EL (cell line): Measurements from ENCODE around the gene OSBPL10.

Source experiments
- DNase-seq: peaks from one replicate; pipeline ENCODE4 v3.0.0-alpha.2; 2016

The OSBPL10 gene

DNA sequence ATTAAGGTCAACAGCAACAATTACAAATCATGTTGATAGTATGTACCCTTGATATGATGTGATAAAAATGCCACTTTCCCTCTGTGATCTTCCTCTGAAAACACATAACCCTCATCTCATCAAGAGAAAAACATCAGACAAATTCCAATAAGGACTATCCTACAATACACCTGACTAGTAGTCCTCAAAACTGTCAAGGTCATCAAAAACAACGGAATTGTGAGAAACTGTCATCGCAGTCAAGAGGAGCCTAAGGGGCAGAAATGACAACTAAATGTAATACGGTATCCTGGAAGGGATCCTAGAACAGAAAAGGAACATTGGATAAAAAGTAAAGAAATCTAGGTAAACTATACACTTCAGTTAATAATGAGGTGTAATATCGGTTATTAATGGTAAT, 59.2 kb downstream of the OSBPL10 start:
- DNase-seq = no peak

DNA sequence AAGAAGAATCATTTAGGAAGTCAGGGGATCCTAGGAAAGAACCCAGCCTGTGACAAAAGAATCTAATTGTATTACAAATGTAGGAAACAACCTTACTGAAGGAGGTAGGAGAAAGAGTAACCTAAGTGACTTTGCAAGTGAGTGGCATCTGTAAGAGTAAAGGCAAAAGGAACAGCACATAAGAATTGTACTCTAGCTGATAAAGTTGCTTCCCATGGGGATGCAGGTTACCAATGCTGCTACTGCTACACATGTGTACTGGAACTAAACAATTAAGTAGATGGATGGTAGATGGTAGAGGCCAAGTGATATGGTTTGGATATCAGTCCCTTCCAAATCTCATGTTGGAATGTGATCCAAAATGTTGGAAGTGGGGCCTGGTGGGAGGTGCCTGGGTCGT, 60.8 kb downstream of the OSBPL10 start:
- no peak for DNase-seq

DNA sequence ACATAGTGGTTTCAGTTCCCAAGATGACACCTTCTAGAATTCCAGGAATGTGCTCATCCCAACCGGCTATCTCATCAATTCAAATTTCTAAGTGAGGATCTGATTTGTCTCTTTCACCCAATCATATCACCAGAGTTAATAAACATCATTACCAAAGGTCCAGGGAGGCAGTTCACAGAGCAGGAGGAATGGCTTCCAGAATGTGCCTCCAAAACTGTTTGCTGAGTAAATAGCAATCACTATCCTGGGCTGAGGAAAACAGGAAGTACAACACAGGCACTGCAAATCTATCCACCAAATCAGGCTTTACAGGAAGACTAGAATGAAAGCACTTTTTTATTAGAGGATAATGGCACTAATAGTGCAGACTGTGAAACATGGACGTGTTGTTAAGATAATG, 61.5 kb downstream of the OSBPL10 start:
- DNase-seq = peak; percentile 7

DNA sequence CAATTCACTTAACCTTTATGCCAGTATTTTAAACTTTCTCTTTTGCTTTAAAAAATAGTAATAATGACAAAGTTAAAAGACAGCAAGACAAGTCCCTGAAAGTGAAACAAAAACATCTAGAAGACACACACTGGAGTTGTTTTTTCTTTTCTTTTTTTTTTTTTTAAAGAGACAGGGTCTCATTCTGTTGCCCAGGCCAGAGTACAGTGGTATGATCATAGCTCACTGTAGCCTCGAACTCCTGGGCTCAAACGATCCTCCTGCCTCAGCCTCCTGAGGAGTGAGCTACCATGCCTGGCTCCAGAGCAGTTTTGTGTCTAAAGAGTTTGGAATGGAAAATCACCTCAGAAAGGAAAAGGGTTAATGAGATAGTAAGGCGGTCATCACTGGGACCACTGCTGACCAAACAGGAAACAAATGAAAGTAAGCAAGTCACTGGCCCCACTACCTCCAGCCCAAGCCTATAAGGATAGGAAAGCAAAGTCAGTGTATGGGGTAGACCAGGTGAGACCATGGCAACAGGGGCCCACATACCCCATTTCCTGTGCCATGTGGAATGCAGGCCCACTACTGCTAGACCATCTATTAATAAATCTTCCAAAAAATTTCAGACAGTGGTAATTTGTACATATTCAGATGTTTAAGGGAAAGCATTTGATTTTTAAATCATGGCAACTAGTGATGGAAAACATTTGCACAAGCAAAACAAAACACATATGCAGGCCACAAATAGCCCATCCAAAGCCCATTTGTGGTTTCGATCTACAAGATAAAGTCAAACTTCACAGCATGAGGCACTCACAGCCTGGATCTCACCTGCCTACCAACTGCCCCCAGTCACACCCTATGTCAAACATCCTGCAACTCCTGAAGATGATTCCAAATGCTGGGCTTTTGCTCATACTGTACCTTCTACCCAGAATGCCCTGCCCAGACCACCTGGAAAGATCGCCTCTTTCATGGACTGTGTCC, 62.6 kb downstream of the OSBPL10 start:
- peak; percentile 4 for DNase-seq

DNA sequence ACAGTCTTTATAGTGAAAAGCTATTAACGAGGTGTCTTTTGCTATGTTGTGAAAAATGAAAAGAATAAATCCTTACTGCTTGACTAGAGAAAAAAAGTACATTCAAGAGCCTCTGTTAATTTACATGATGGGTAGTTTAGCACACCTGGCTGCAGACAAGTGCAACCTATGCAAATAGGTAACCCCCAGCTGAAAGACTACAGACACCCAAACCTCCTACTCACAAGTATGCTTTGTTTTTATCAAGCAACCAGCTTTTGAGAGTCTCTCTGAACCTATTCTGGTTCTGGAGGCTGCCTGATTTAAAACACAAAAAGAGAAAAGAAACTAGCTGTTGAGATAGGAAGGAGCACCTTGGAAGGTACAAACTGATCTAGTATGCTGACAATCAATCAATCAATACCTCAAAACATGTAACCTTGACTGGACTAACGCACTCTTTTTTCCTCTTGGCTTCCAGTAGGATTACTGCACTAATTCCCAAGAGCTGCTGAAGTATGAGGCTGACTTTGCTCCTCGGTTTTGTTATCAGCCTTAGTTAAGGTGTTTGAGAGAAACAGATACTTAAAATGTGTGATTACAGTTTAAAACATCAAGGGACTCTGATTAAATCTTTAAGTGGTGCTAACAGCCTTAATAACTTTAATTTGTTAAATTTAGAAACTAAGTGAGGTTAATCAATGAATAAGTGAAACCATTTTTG, 63.6 kb downstream of the OSBPL10 start:
- no peak for DNase-seq

DNA sequence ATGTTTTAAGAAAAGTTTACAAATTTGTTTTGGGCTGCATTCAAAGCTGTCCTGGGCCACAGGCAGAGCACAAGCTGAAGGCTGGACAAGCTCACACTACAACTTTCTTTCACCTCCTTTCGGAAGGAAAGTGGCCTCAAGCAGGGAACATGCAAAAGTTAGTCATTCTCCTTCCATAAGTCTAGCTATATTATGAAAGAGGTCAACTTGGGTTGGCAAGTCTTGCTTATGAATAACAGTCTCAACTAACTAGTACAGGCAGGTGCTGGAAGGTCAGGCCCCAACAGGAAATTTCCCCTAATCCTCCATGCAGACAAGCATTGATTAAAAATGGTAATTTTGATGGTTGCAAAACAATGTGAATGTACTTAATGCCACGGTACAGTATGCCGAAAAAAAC, 69.4 kb downstream of the OSBPL10 start:
- DNase-seq = no peak

DNA sequence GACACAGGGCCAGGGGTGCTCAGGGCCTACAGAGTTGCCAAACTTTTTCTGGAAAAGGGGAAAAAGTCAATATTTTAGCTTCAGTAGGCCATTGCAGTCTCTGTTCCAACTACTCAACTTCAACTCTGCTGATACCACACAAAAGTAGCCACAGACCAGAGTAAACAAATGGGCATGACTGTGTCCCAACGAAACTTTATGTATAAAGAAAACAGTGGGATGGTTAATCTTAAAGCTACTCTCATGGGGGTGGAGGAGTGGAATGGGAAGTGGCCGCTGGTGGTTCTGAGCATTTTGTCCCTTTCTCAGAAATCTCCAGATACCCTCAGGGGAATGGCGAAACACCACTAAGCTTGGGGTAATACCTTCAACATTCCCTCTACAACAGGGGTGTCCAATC, 69.9 kb downstream of the OSBPL10 start:
- no peak for DNase-seq

DNA sequence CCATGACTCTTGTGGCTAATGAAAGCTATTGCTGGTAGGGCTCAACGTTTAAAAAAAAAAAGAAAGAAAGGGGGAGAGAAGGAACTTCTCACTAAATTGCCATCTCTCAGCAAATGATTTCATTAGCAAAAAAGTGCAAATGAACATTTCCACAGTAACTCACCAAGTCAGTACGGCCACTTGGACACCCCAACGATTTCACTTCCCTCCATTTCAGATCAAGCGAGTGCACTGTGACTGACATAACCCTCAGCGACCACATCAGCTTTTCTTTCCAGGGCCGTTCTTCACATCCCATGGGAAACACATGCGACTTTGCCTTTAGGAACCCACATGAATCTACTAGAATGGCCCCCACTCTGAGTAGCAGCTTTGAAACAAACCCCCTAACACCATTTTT, 71.6 kb downstream of the OSBPL10 start:
- DNase-seq = no peak

DNA sequence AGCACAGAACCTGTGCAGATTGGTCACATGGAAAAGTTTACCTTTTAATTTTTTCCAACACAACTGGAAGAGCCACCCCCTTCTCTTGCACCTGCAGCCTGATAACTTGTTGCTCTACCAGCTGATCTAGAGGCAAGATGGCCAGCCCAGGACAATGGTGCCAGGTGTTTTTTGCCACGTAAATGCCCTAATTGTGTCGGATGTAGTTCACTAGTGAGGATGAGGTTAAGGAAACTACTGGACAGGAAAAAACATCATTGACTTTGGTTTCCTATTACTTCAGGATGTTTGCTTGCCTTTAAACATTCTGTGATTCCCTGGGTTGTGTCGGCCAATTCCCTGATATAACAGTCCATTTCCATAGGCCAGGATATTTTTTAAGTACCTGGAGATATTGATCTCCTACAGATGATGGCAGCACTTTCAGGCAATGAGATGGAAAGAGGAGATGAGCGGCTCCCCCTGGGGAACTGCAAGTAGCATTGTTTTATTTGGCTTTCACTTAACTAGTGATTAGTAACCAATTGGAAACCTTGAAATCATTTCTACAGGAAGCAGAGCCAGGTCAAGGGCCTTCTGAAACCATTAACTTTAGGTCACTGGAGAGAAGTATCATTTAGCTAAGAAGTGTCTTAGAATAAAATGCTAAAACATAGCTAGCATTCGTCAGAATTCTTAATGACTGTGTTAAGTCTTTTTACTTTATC, 72.5 kb downstream of the OSBPL10 start:
- DNase-seq = no peak

DNA sequence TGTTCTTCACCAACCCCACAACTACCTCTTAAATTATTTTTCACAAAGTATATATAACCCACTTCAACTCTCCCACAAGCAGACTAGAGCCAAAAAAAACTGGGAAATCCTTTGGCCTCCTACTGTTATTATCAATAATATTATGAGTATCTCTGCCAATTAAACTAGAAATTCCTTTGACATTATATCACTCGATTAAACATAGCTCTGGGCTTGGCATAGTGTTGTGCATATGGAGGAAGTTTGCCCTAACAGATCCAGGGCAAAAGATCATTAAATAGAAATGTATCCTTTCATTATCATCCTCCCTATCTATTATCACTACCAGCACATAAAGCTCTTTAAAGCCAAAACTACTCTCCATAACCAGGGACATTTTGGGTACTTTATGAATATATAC, 74.9 kb downstream of the OSBPL10 start:
- peak; percentile 16 for DNase-seq

DNA sequence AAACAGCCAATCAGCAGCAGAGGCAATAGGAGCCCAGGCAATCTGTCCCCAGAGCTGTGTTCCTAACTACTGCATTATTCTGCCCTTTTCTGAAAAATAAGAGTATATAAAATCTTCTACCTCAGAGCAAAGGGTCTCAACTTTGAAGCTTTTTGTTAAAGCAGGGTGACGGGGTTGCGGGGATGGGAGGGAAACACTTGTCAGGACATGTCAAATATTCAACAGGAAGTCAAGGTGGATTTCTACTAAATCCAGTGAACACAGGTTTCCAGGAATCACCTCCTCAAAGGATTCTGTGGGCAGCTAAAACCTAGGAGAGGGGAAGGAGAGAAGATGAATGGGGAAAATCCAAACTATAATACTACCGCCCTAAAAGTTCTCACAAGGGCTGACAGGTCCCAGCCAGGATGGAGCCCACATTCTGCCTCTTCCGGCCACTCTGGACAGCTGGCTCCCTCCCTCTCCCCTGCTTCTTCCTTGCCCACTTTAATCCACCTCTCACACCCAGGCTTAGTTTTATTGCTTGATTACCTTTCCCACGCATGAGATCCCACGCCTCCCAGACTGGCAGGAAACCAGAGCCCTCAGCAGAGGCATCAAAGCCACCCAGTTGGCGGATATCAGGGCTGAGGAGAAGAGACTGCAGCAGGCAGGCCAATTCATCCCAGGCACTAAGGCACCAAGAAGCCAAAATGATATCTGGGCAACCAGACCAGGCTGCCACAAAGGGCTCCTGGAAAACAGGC, 77.2 kb downstream of the OSBPL10 start:
- DNase-seq = no peak

DNA sequence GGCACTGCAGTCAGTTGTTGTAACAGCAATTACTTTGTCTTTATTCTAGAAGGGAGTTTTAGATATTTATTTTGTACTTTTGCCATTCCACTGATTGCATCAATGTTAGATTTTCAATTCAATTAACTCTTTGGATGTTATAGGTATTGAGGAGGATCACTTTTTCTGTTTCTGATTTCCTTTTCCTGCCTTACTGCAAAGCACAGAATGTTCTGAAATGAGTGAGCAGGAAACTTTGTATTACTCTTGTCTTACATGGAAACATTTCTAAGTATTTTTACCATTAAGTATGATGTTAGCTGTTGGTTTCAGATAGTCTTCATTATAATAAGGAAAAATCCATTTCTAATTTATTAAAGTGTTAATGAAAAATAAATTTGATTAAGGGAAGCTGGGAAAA, 80.5 kb downstream of the OSBPL10 start:
- no peak for DNase-seq

DNA sequence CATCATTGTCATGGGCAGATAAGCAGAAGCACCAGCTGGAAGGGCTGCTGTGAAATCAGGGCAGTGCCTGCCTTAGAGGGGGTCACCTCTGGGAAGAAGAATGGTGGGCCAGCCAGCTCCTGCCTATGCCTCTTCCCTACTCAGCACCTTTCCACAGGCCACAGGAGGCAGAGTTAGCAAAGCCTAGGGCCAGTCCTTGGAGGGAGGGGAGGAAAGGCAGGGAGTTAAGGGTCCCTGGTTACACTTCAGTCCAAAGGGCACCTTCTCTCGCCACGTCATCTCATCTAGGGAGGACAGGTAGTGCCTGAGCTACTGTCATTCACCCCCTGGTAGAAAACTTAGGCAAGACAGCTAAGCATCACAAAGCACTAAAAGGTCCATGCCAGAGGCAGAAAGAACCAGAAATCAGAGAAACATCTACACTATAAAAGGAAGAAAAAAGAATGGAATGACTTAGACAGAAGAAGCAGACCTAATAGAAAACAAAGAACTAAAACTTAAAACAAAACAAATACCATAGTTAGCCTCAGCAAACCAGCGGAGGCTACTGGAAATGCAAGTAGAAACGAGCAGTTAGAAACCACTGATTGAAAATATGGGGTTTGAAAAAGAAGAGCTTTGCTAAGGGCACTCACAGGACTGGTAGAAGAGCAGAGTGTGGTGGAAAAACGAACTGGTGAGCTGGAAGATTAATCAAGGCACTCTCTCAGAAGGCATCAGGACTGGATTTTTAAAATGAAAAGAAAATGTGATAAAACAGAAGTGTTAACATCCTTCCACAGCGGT, 84.2 kb downstream of the OSBPL10 start:
- no peak for DNase-seq

DNA sequence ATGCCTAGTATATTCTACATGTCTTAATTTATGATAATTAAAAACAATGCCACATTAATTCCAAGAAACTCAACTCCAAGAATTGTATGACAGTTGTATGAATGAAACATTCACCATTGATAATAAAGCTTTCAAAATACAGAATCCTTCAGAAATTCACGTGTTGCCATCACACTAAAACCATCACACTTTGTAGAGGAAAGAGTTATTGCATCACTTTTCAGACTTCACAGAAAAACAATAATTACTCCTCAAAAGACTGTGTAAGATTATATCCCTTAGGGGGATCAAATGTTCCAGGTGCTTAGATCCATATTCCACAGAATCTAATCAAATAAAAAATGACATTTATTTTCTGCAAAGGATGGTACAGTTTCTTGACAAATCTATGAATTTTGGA, 85.0 kb downstream of the OSBPL10 start:
- DNase-seq = no peak

DNA sequence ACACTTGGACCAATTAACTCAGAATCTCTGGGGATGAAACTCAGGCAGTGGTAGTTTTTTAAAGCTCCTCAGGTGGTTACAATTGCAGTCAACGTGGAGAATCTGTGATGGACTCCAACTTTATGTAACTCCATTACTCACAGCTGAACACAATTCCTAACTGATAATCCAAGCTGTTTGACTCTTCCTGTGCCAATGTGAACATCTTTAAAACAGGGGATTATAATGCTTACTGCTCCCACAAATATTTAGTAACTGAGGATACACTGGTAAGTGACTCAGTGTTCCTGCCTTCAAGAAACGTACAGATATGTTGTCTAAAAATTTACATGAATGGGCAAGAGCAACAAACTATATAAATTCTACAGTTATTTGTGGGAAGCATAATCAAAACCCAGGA, 85.6 kb downstream of the OSBPL10 start:
- no peak for DNase-seq

DNA sequence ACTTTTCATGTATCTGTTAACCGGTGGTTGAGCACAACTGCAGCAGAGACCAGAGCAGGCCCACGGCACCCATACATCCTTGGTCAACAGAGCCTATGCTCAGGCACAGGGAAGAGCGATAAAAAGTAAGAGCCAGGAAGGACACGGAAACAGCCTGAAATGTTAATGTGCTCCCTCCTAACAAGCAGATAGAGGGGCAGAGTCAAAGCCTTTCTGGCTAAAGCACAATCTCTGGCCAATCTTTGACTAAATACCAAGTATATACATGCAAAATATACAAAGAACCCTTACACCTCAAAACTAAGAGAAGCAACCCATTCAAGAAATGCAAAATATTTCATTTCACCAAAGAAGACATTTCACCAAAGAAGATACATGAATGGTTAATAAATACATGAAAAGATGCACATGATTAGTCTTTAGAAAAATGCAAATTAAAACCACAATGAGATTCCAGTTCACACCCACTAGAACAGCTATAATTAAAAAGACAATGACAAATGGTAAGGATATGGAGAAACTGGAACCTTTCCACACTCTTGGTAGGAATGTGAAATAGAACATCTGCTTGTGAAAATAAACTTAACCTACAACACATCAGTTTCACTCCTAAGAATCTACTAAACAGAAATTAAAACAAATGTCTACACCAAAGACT, 88.0 kb downstream of the OSBPL10 start:
- no peak for DNase-seq

DNA sequence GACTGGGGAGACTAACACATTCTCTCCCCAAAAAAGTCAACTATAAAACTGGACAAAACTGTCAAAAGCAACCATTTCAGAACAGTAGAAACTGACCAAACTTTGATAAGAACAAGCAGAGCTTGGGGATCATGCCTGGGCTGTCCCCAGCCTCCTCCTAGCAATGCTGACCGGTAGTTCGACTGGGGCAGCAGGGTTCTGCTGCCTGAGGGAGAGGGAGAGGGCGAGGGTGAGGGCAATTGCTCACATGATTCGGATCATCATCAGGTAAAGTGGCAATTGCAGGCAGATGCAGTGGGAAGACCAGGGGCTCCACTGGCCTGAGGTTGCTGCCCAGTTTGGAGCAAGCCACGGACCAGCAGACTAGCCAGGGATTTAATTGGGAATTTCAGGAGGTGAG, 88.6 kb downstream of the OSBPL10 start:
- no peak for DNase-seq

DNA sequence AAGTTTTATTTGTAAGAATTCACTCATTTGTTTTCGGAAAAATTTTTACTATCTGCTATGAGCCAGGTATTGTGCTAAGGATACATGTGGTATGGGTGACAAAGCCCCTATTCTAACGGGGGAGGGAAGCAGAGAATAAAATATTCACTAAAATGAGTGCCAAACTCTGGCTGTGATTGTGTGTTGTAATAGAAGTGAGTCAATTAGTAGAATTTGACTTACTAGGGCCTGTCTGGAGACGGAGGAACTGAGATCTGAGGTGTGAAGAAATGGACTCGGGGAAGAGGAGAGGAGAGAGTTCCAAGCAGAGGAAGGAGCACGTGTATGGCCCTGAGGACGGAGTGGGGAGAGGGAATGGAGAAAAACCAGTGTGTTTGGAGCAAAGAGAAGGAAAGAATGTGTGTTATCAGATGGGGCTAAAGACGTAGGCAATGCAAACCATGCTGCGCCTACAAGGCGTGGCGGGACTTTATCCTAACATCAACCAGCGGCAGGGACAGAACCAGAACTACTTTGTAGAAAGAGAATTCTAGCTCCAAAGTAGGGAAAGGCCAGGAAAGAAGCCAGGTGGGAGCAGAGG, 89.1 kb downstream of the OSBPL10 start:
- no peak for DNase-seq

DNA sequence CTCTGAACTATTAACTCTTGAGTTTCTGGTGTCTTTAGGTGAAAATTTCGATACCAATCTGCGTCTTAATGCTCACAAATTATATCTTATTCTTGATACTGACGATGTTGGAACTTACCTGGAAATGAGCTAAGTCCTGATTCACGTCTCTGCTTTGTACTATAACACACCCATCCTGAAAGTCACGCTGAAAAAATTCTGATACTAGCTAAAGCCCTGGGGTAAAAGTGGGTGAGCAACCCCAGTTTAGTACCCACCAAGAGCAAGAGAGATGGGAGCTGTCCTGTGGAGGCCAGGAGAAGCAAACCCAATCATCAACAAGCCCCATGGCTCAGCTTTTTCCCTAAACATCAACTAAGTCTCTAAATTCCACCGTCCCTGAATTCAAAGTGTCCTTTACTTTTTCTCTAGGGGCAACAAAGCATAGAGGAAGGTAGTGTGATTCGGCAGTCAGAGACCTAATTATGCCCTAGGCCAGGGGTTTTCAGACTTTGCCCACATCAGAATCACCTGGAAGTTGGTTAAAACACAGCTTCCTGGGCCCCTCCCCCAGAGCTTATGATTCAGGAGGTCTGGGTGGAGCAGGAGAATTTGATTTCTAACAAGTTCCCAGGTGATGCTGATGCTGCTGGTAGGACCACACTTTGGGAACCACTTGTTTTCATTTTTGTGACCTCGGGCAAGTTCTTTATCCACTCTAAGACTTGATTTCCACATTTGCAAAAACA, 90.2 kb downstream of the OSBPL10 start:
- DNase-seq = no peak

DNA sequence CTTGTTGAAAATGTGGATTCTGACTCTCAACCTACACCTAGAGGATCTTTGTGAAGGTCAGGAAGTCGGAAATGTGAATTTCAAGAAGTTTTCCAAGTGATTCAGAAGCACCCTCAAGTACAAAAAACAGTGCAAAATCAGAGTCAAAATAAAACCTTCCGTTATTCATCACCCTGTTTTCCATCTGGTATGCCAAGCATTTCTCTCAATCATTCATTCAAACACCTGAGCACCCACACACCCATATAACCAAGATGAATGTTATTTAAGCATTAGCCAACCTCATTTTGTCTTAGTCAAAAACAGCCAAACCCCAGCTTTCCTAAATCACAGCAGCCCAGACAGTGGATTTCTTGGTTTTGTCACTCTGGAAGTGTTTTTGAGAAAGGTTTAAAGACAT, 91.1 kb downstream of the OSBPL10 start:
- DNase-seq = no peak
